AG04450 (cell line): ENCODE measurements around the gene SLC10A4. TPM values are rescaled to one million over a fixed set of nuclear protein-coding genes. Genes with fewer than 3 reads are reported as not detected.
"Not testable (repeated sequence)": the region's sequence is repeated elsewhere in the genome, so short reads cannot be mapped to it uniquely, and the experiment has no call there.

Source experiments
- CTCF ChIA-PET: fragments of 300-600, 350-600 bp; formaldehyde crosslinking; extraction: SDS; loops from one replicate; lab custom pipeline; 2022; ENCODE audit warnings: antibody characterized with exemption, inconsistent platforms; lab: Charles Lee
- POLR2A ChIA-PET: fragments of 350-600 bp; formaldehyde crosslinking; extraction: SDS; loops from one replicate; lab custom pipeline; 2021; ENCODE audit warnings: antibody characterized with exemption, inconsistent platforms; lab: Yijun Ruan, JAX
- DNase-seq: peaks from one replicate; pipeline ENCODE4 v3.0.0-alpha.2; 2011; ENCODE audit warnings: low read depth, low spot score
- H3K27ac ChIP-seq: one replicate; pipeline ENCODE4 v1.5.1; 2012; ENCODE audit warnings: low read depth, low read length, control low read depth
- H3K27me3 ChIP-seq: one replicate; pipeline ENCODE4 v1.6.0; 2012; ENCODE audit warnings: low read length; ENCODE audit not compliant: control insufficient read depth, insufficient read depth
- H3K4me3 ChIP-seq: 2 replicates; pipeline ENCODE4 v1.5.1; 2011; ENCODE audit warnings: mild to moderate bottlenecking, low read depth, low read length, control low read depth
- H3K9me3 ChIP-seq: 2 replicates; pipeline ENCODE4 v1.5.1; 2012; ENCODE audit warnings: low read length; ENCODE audit not compliant: control insufficient read depth, insufficient read depth
- polyA plus RNA-seq: library from polyadenylated mRNA; depleted of rRNA; stranded (reverse); fragments of >200 nt; gene quantifications from 2 replicates; pipeline ENCODE4 v1.2.3, GENCODE V29; 2011
- TF ChIP-seq, protein P1 (sequence below): IDR thresholded peaks from 2 replicates; pipeline ENCODE4 v1.5.1; 2011; ENCODE audit warnings: low read depth, low read length, control low read depth, inconsistent platforms

The SLC10A4 gene
- polyA plus RNA-seq, 1 experiment, result not detected

DNA sequence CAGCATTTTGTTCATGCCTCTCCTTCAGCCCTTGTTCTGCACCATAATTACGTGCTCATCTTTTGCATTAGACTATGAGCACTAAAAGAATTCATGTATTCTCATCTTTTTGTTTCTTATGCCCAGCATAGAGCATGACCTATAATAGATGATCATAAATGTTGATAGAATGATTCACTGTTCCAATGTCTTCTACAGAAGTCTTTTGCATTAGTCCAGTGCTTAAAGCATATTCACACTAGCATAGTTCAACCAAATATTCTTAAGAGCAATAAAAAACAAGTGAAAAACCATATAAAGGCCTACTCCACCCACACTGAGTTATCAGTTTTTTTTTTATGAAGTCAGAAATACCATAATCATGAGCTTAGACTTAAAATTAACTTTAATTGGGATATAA lies 36.5 kb upstream of the SLC10A4 start:
- ChIA-PET POLR2A (no interaction called here), CTCF (interaction anchor here (0.6 to 3.6 kb wide), 11 partner anchors 12 to 207 kb away, joined by 3 to 33 read pairs (median 4); no protein-coding TSS in a partner anchor)
- peaks cover 4% of the 10 kb centered on the region for H3K27me3 ChIP-seq
- H3K4me3 ChIP-seq, result no peak overlapping the region
- H3K27ac ChIP-seq, result no peak overlapping the region
- TF ChIP-seq, protein P1, sequence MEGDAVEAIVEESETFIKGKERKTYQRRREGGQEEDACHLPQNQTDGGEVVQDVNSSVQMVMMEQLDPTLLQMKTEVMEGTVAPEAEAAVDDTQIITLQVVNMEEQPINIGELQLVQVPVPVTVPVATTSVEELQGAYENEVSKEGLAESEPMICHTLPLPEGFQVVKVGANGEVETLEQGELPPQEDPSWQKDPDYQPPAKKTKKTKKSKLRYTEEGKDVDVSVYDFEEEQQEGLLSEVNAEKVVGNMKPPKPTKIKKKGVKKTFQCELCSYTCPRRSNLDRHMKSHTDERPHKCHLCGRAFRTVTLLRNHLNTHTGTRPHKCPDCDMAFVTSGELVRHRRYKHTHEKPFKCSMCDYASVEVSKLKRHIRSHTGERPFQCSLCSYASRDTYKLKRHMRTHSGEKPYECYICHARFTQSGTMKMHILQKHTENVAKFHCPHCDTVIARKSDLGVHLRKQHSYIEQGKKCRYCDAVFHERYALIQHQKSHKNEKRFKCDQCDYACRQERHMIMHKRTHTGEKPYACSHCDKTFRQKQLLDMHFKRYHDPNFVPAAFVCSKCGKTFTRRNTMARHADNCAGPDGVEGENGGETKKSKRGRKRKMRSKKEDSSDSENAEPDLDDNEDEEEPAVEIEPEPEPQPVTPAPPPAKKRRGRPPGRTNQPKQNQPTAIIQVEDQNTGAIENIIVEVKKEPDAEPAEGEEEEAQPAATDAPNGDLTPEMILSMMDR, result no peak
- DNase-seq, result no peak
- no peaks in the 10 kb centered on the region for H3K9me3 ChIP-seq

GRCh38 chr4:48449151-48449550 lies 34.0 kb upstream of the SLC10A4 start:
- no peak overlapping the region for H3K4me3 ChIP-seq
- TF ChIP-seq, protein P1, result no peak
- DNase-seq, result no peak
- peaks cover 6% of the 10 kb centered on the region for H3K27me3 ChIP-seq
- CTCF ChIA-PET, result no interaction called here
- POLR2A ChIA-PET, result no interaction called here
- no peaks in the 10 kb centered on the region for H3K9me3 ChIP-seq
- H3K27ac ChIP-seq, result no peak overlapping the region

GRCh38 chr4:48450740-48451139 lies 32.4 kb upstream of the SLC10A4 start:
- no peak for DNase-seq
- Histone ChIP-seq H3K27ac (no peak overlapping the region), H3K27me3 (peaks cover 6% of the 10 kb centered on the region), H3K9me3 (no peaks in the 10 kb centered on the region), H3K4me3 (no peak overlapping the region)
- ChIA-PET CTCF (interaction anchor here (0.6 kb wide), 1 partner anchor 26 kb away, joined by 3 read pairs; no protein-coding TSS in a partner anchor), POLR2A (interaction anchor here (0.7 kb wide), 1 partner anchor 208 kb away, joined by 4 read pairs; no protein-coding TSS in a partner anchor)
- TF ChIP-seq, protein P1, result no peak

- H3K27ac ChIP-seq, DNase-seq, H3K4me3 ChIP-seq, H3K9me3 ChIP-seq, POLR2A ChIA-PET, H3K27me3 ChIP-seq: not testable (repeated sequence)
- CTCF ChIA-PET, result interaction anchor here (0.6 kb wide), 1 partner anchor 25 kb away, joined by 3 read pairs; no protein-coding TSS in a partner anchor
These were observed 31.5 kb upstream of the SLC10A4 start for GRCh38 chr4:48451656-48452055.

- H3K9me3 ChIP-seq, result no peaks in the 10 kb centered on the region
- ChIA-PET CTCF (no interaction called here), POLR2A (no interaction called here)
- no peak overlapping the region for H3K27ac ChIP-seq
- peaks cover 5% of the 10 kb centered on the region for H3K27me3 ChIP-seq
- DNase-seq, result no peak
- TF ChIP-seq, protein P1, result no peak
- H3K4me3 ChIP-seq, result no peak overlapping the region
These were observed 28.6 kb upstream of the SLC10A4 start for GRCh38 chr4:48454591-48454990.

GRCh38 chr4:48461000-48461399 lies 22.1 kb upstream of the SLC10A4 start:
- CTCF ChIA-PET, result no interaction called here
- Histone ChIP-seq H3K27me3 (peaks cover 8% of the 10 kb centered on the region), H3K4me3 (no peak overlapping the region), H3K9me3 (no peaks in the 10 kb centered on the region), H3K27ac (no peak overlapping the region)
- POLR2A ChIA-PET, result no interaction called here
- TF ChIP-seq, protein P1, result no peak
- no peak for DNase-seq
